Measurements from ENCODE around the gene PTPRJ. TPM values are rescaled to one million over a fixed set of nuclear protein-coding genes. Genes with fewer than 3 reads are reported as not detected.

Gene PTPRJ
- total RNA-seq, 1 donor from 2014 or later: 1.6 TPM

DNA sequence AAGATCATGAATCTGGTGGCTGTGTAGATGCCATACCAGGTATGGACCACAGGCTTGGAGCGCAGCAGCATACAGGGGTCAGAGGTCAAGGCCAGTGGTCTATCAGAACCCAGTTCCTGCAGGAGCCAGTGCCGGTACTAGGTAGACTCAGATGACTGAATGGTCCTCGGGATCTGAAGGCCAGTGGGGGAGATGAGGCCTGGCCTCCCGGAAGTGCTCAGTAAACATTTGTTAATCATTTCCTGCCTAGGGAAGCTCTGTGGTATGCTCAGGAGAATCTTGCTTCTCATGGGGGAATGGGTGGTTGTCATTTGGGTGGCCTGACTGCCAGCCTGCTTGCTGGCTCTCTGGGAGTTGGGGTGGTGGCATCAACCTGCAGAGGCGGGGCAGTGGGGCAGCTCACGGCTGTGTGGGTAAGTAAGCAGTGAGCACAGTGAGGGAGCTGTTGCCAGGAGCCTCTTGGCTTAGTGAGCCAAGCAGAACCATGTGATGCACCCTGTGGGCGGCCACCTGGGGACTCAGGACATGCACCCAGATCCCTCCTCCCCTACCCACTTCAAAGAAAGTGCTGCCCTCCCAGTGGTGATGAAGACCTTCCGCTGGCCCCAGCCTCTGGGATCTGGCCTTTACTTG, 33.0 kb downstream of the PTPRJ start:
- no peaks in the 10 kb centered on the region for H3K36me3 ChIP-seq (ENCODE audit: control insufficient read depth, insufficient read depth, low read length)
- H3K27me3 ChIP-seq (ENCODE audit: control insufficient read depth, insufficient read depth, low read length): no peaks in the 10 kb centered on the region
- TF ChIP-seq, protein P1, sequence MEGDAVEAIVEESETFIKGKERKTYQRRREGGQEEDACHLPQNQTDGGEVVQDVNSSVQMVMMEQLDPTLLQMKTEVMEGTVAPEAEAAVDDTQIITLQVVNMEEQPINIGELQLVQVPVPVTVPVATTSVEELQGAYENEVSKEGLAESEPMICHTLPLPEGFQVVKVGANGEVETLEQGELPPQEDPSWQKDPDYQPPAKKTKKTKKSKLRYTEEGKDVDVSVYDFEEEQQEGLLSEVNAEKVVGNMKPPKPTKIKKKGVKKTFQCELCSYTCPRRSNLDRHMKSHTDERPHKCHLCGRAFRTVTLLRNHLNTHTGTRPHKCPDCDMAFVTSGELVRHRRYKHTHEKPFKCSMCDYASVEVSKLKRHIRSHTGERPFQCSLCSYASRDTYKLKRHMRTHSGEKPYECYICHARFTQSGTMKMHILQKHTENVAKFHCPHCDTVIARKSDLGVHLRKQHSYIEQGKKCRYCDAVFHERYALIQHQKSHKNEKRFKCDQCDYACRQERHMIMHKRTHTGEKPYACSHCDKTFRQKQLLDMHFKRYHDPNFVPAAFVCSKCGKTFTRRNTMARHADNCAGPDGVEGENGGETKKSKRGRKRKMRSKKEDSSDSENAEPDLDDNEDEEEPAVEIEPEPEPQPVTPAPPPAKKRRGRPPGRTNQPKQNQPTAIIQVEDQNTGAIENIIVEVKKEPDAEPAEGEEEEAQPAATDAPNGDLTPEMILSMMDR (IDR thresholded peaks at IDR 0.05; ENCODE audit: insufficient read depth, low read length, severe bottlenecking): no peak
- FAIRE-seq: no peak
- peak; percentile 45 for DNase-seq (ENCODE audit: low read depth)
- H3K4me3 ChIP-seq (ENCODE audit: low read depth, low read length): no peak overlapping the region

DNA sequence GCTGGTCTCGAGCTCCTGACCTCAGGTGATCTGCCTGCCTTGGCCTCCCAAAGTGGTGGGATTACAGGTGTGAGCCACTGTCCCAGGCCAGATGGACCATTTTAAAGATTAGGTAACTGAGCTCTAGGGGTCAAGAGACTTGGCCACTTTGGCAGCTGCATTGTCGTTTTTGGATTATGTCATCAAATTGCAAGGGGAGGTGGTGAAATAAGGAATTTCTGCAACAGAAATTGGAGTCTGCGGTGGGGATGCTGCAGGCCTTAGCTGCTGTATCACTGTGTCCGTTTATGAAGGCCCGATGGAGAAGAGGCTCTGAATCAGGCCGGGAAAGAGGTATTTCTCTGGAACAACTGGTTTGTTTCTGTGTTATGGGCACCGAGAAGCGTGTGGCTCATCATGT, 34.6 kb downstream of the PTPRJ start:
- no peaks in the 10 kb centered on the region for H3K27me3 ChIP-seq (ENCODE audit: control insufficient read depth, insufficient read depth, low read length)
- H3K4me3 ChIP-seq (ENCODE audit: low read depth, low read length): no peak overlapping the region
- H3K36me3 ChIP-seq (ENCODE audit: control insufficient read depth, insufficient read depth, low read length): no peaks in the 10 kb centered on the region
- DNase-seq (ENCODE audit: low read depth) (no peak), FAIRE-seq (no peak)
- TF ChIP-seq, protein P1 (IDR thresholded peaks at IDR 0.05; ENCODE audit: insufficient read depth, low read length, severe bottlenecking): no peak

DNA sequence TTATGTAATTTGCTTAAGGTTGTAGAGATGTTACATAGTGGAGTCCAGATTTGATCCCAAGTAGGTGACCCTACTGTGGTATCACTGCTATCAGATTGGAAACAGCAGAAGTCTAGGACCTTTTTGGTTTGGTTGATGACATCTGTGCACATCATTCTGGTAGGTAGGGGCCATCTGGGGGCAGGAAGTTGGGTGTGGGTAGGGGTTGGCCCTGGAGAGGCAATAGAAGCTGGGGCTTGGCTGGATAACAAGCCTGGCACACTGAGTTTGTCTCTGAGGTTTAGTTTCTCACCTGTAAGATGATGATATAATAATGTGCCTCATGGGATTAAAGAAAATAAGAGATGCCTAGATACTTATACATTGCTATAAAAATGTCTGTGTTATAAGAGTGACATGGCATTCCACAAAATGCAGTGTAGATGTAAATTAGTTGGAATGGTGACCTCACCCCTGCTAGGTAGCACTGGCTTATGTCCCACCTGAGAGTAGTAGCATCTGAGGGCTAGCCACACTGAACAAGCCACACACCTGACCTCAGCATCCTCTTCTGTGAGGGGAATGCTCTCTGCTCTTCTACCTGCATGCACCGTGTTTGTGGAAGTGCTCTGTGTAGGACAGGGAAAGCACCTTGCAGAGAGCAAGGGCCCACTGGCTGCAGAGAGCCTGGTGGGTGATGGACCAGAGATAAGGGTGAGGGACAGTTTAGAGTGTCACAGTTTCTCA, 36.9 kb downstream of the PTPRJ start:
- FAIRE-seq (no peak), DNase-seq (ENCODE audit: low read depth) (no peak)
- Histone ChIP-seq H3K4me3 (ENCODE audit: low read depth, low read length) (no peak overlapping the region), H3K36me3 (ENCODE audit: control insufficient read depth, insufficient read depth, low read length) (no peaks in the 10 kb centered on the region), H3K27me3 (ENCODE audit: control insufficient read depth, insufficient read depth, low read length) (no peaks in the 10 kb centered on the region)
- TF ChIP-seq, protein P1 (IDR thresholded peaks at IDR 0.05; ENCODE audit: insufficient read depth, low read length, severe bottlenecking): no peak

DNA sequence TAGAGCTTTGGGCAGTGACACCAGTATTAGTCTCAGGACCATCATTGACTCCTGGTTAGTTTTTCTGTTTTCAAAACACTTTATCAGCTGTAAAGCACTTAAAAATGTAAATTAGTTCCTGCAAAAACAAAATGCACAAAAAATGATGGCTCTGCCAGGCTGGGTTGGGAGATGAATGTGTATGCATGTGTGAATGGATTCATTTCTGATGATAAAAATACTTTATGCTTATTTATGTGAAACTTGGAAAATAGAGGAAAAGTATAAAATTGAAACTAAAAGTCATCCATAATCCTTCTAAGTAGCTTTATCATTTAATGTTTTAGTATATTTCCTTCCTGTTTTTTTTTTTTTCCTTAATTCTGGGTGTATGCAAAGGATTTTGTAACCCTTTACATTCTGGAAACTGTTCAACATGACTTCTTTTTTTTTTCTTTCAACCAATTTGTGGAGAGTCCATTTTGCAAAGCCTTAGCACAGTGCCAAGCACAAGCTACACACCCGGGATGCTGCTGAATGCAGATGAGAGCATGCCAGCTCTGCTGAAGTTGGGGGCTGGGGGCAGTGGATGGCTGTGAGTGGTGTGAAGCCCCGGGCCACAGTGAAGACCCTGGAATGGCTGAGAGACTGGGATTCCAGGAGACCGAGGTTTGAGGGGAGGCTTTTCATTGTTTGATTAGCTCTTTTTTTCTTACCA, 37.6 kb downstream of the PTPRJ start:
- no peak for DNase-seq (ENCODE audit: low read depth)
- TF ChIP-seq, protein P1 (IDR thresholded peaks at IDR 0.05; ENCODE audit: insufficient read depth, low read length, severe bottlenecking): no peak

DNA sequence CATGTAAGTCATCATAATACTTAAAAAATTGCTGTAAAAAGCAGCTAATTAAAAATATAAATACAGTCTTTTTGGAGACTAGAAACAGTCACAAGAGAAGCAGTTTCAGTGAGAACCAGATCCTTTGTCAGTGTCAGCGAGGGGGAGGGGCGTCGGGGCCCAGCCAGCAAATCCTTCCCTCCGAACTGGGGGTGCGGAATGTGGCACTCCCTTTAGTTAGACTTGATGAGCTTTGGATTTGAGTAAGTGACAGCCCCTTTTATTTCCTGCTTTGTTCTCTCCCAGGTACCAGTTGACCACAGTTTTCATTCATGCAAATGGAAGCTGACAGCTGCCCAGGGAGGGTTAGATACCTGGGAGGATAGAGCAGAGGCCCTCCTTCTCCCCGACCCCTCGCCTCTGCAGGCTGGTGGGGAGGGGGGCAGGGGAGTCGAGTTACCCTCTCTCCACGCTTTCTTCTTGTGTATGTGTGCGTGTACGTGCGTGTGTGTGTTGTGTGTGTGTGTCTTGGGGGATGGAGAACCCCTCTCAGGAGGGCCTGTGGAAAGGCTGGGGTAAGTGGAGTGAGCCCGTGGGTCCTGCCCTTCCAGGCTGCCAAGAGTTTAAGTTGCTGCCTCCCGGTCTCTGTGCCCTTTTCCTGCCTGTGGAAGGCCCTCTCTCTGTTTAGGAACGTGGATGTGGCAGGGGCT, 38.3 kb downstream of the PTPRJ start:
- no peak overlapping the region for H3K4me3 ChIP-seq (ENCODE audit: low read depth, low read length)
- no peak for FAIRE-seq
- TF ChIP-seq, protein P1 (IDR thresholded peaks at IDR 0.05; ENCODE audit: insufficient read depth, low read length, severe bottlenecking): no peak
- DNase-seq (ENCODE audit: low read depth): no peak
- no peaks in the 10 kb centered on the region for H3K27me3 ChIP-seq (ENCODE audit: control insufficient read depth, insufficient read depth, low read length)
- H3K36me3 ChIP-seq (ENCODE audit: control insufficient read depth, insufficient read depth, low read length): no peaks in the 10 kb centered on the region

More for the DNA sequence above, 37.6 kb downstream of the PTPRJ start:
- no peaks in the 10 kb centered on the region for H3K36me3 ChIP-seq (ENCODE audit: control insufficient read depth, insufficient read depth, low read length)
- no peak overlapping the region for H3K4me3 ChIP-seq (ENCODE audit: low read depth, low read length)
- FAIRE-seq: no peak
- H3K27me3 ChIP-seq (ENCODE audit: control insufficient read depth, insufficient read depth, low read length): no peaks in the 10 kb centered on the region

All from bronchial epithelial cell (primary cell).